HepG2 (cell line): ENCODE measurements around the gene TOMM22. TPM values are rescaled to one million over a fixed set of nuclear protein-coding genes. Genes with fewer than 3 reads are reported as not detected.

ENCODE experiments used
- ATAC-seq: fragments of 200-7000 bp; cut with Tn5 transposase; 3 replicates; pipeline ENCODE4 v1.9.1; 2020; ENCODE audit warnings: mild to moderate bottlenecking, moderate library complexity
- BruUV-seq: library from RNA; stranded (reverse); fragments of 400-500 nt; replicated peaks from 2 replicates; lab custom pipeline; 2021; lab: Mats Ljungman, UMichigan
- CTCF ChIA-PET: fragments of 300-600 bp; formaldehyde crosslinking; extraction: SDS; loops from one replicate; lab custom pipeline; 2021; ENCODE audit warnings: low total read pairs, inconsistent platforms, low intra/inter-chr PET ratio; lab: Yijun Ruan, JAX
- POLR2A ChIA-PET: fragments of 350-600 bp; sonication (Branson Sonifier 250); formaldehyde crosslinking; loops from one replicate; lab custom pipeline; 2020; ENCODE audit warnings: antibody characterized with exemption, inconsistent platforms; lab: Yijun Ruan, JAX
- DNase-seq: peaks from one replicate; pipeline ENCODE4 v3.0.0-alpha.2; 2015; ENCODE audit warnings: low spot score
- FAIRE-seq: peaks from 3 replicates; lab custom pipeline; 2011; peaks lifted over from hg19 to GRCh38; lab: Jason Lieb, UNC
- H2AFZ ChIP-seq: one replicate; pipeline ENCODE4 v1.6.1; 2011; ENCODE audit warnings: low read length, inconsistent platforms
- H3K27ac ChIP-seq: fragments of 300-600 bp; 3 replicates; pipeline ENCODE4 v1.8.0; 2011; ENCODE audit warnings: mixed run types, mild to moderate bottlenecking, mixed read lengths, low read length, inconsistent platforms; ENCODE audit not compliant: insufficient read depth; ENCODE audit errors: extremely low read length
- H3K27me3 ChIP-seq, 2 experiments: fragments of 200-600 bp in 1 of 2; 2 replicates in 1 of 2; 3 replicates in 1 of 2; pipeline versions ENCODE4 v1.6.0 to v1.8.0; 2011; ENCODE audit warnings: low read length in 2 of 2, mild to moderate bottlenecking in 2 of 2, moderate library complexity in 2 of 2, inconsistent platforms in 1 of 2; ENCODE audit not compliant: insufficient read depth in 2 of 2, control insufficient read depth in 1 of 2
- H3K36me3 ChIP-seq, 2 experiments: fragments of 200-600 bp in 1 of 2; replicated peaks in 1 of 2; 2 replicates in 1 of 2; 3 replicates in 1 of 2; pipeline versions ENCODE4 v1.5.1 to v1.8.0; 2011; ENCODE audit warnings: low read length in 2 of 2, inconsistent platforms in 1 of 2; ENCODE audit not compliant: insufficient read depth in 2 of 2, control insufficient read depth in 1 of 2
- H3K4me1 ChIP-seq: 2 replicates; pipeline ENCODE4 v1.5.1; 2012; ENCODE audit warnings: low read length, inconsistent platforms; ENCODE audit not compliant: insufficient read depth
- H3K4me2 ChIP-seq: 2 replicates; pipeline ENCODE4 v1.6.0; 2011; ENCODE audit warnings: low read depth, low read length, inconsistent platforms
- H3K4me3 ChIP-seq, 3 experiments: fragments of 200-600 bp in 1 of 3; sonication (generic), shearing (Covaris generic) in 1 of 3; replicated peaks in 1 of 3; 2 replicates each; pipeline ENCODE4 v1.5.1; 2011 to 2016; ENCODE audit warnings: low read length in 3 of 3, inconsistent platforms in 2 of 3, low read depth in 2 of 3, mild to moderate bottlenecking in 2 of 3, control low read depth in 1 of 3, mixed read lengths in 1 of 3; ENCODE audit not compliant: insufficient read depth in 1 of 3
- H3K79me2 ChIP-seq: one replicate; pipeline ENCODE4 v1.6.1; 2011; ENCODE audit warnings: low read length, inconsistent platforms; ENCODE audit not compliant: insufficient read depth
- H3K9ac ChIP-seq: 2 replicates; pipeline ENCODE4 v1.6.0; 2011; ENCODE audit warnings: mild to moderate bottlenecking, low read depth, low read length, inconsistent platforms; ENCODE audit not compliant: insufficient read depth
- H3K9me3 ChIP-seq: 2 replicates; pipeline ENCODE4 v1.5.1; 2012; ENCODE audit warnings: mild to moderate bottlenecking, low read length
- H4K20me1 ChIP-seq: 2 replicates; pipeline ENCODE4 v1.6.0; 2011; ENCODE audit warnings: inconsistent platforms, mild to moderate bottlenecking, low read length, moderate library complexity; ENCODE audit not compliant: insufficient read depth
- MEIS1 ChIP-seq: sonication (generic); formaldehyde crosslinking; IDR thresholded peaks from 2 replicates; pipeline ENCODE4 v1.9.0; 2021; ENCODE audit warnings: mild to moderate bottlenecking, missing genetic modification reagents, moderate library complexity, borderline replicate concordance
- MIER2 ChIP-seq: IDR thresholded peaks from 2 replicates; pipeline ENCODE4 v1.6.1; 2016; ENCODE audit warnings: missing biosample characterization, missing genetic modification reagents
- MXD4 ChIP-seq: IDR thresholded peaks from 2 replicates; pipeline ENCODE4 v1.6.1; 2016; ENCODE audit warnings: mild to moderate bottlenecking, missing biosample characterization, missing genetic modification reagents
- PAWR ChIP-seq: sonication (generic); formaldehyde crosslinking; IDR thresholded peaks from 2 replicates; pipeline ENCODE4 v1.4.0; 2020; ENCODE audit warnings: missing genetic modification reagents, mild to moderate bottlenecking, borderline replicate concordance
- RBFOX2 ChIP-seq: fragments of 200-400 bp; formaldehyde crosslinking; IDR thresholded peaks from 2 replicates; pipeline ENCODE4 v1.6.1; 2017; ENCODE audit warnings: low read depth, mild to moderate bottlenecking, low read length
- ZNF274 ChIP-seq: sonication (generic); formaldehyde crosslinking; IDR thresholded peaks from 2 replicates; pipeline ENCODE4 v1.5.1; 2020; ENCODE audit warnings: mild to moderate bottlenecking, missing genetic modification reagents
- ZNF432 ChIP-seq: sonication (generic); formaldehyde crosslinking; IDR thresholded peaks from 2 replicates; pipeline ENCODE4 v1.5.0; 2020; ENCODE audit warnings: missing genetic modification reagents, mild to moderate bottlenecking, borderline replicate concordance
- ZNF563 ChIP-seq: sonication (generic); formaldehyde crosslinking; IDR thresholded peaks from 2 replicates; pipeline ENCODE4 v1.8.0; 2022; ENCODE audit warnings: mild to moderate bottlenecking, moderate library complexity, missing genetic modification reagents
- ZNF589 ChIP-seq: sonication (generic); formaldehyde crosslinking; conservative IDR thresholded peaks from 2 replicates; pipeline ENCODE4 v1.8.0; 2022; ENCODE audit warnings: mild to moderate bottlenecking, moderate library complexity, missing genetic modification reagents
- WGBS: methylation state at CpG from one replicate; pipeline ENCODE4 v1.1.6; 2017; ENCODE audit warnings: low lambda C conversion rate; 5-methylcytosine and 5-hydroxymethylcytosine counted together
- in situ Hi-C: cut with HindIII; loops from 2 replicates; pipeline ENCODE4 v1.10.0; 2017; ENCODE audit warnings: low pct_unique_long_range_greater_than_20kb; ENCODE audit not compliant: extremely low pct_ligation_motif_present
- intact Hi-C: fragments of 100-400 bp; cut with micrococcal nuclease; formaldehyde crosslinking; loops from one replicate; pipeline ENCODE4 v1.10.0; 2022; ENCODE audit not compliant: unreplicated experiment
- polyA plus RNA-seq, 8 experiments: library from polyadenylated mRNA; depleted of rRNA in 3 of 8; stranded (reverse) in 7 of 8; unstranded in 1 of 8; fragments of >200 nt; fragmentation: Illumina TruSeq in 4 of 8; extraction: Trizol in 4 of 8; gene quantifications; 2 replicates each; pipeline versions ENCODE4 v1.2.1 to v1.2.3, GENCODE V29; 2011 to 2016; ENCODE audit warnings: low read depth in 4 of 8, missing spikeins in 1 of 8, mixed read lengths in 1 of 8; ENCODE audit not compliant: insufficient read depth in 1 of 8
- total RNA-seq, 5 experiments: library from RNA; depleted of rRNA; stranded (reverse); fragments of >200 nt; fragmentation: Illumina TruSeq; extraction: Trizol; gene quantifications; 2 replicates each; pipeline ENCODE4 v1.2.3, GENCODE V29; 2016; ENCODE audit warnings: low read depth in 1 of 5
- TF ChIP-seq, protein P1 (sequence below): sonication (generic); formaldehyde crosslinking; IDR thresholded peaks from 2 replicates; pipeline ENCODE4 v1.4.0; 2020; ENCODE audit warnings: missing genetic modification reagents, mild to moderate bottlenecking, borderline replicate concordance
- TF ChIP-seq, protein P2 (sequence below): sonication (generic); formaldehyde crosslinking; IDR thresholded peaks from 2 replicates; pipeline ENCODE4 v1.5.1; 2020; ENCODE audit warnings: missing genetic modification reagents, mild to moderate bottlenecking, borderline replicate concordance
- TF ChIP-seq, protein P3 (sequence below): sonication (generic); formaldehyde crosslinking; IDR thresholded peaks from 2 replicates; pipeline ENCODE4 v1.5.0; 2020; ENCODE audit warnings: mild to moderate bottlenecking, missing genetic modification reagents
- TF ChIP-seq, protein P4 (sequence below): sonication (generic); formaldehyde crosslinking; IDR thresholded peaks from 2 replicates; pipeline ENCODE4 v1.8.0; 2023; ENCODE audit warnings: mild to moderate bottlenecking, missing genetic modification reagents
- TF ChIP-seq, protein P5 (sequence below): sonication (generic); formaldehyde crosslinking; IDR thresholded peaks from 2 replicates; pipeline ENCODE4 v1.8.1; 2023; ENCODE audit warnings: mild to moderate bottlenecking, inconsistent platforms, moderate library complexity, missing genetic modification reagents, borderline replicate concordance

Gene TOMM22
- total and polyA plus RNA-seq, 2 of the 13 experiments (the other 11 are each of a cell fraction or from before 2014, with no cell fraction given): 46.9 to 118 TPM

DNA sequence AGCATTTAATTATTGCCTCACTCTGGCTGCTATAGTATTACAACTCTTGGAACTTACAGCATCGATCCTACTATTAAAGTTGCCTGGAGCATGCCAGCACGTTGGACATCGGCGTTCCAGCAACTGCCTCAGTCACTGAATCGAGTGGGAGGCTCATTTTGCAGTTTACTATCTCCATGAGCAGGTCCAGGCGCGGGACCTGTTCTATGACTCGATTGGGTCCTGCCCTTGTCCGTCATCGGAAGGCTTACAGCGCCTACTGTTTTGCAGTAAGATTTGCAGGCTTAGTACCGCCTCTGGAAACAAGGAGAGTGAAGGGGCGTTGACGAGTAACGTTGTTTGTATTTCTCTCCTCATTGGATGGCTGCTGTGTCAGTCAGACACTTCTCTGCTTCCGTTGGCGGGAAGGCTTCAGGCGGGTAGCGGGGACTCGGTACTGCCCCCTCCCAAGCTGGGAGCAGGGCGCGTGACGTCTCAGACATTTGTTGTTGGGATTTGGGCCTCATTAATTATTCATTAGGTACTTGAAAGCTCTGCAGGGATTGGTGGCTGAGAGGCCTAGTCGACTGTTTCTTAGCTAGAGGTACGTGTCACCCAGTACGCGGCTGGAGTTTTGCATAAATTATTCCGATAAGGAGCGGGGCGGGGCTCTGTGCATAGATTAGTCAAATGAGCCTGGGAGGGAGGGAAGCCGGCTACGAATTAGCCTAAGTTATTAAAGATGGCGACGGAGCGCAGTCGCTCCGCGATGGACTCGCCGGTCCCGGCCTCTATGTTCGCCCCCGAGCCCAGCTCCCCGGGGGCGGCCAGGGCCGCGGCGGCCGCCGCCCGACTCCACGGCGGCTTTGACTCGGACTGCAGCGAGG is 23.7 kb downstream of the TOMM22 start, which contains the start of gene GTPBP1:
TSS of gene GTPBP1 (plus strand) at position 710 of the 866 bp plus-strand sequence. CDS start at position 722, 12 bp downstream.
- POLR2A ChIA-PET: interaction anchor here (0.7 to 5.8 kb wide), 15 partner anchors 9 to 814 kb away, joined by 3 to 51 read pairs (median 4); partner anchors contain the start of genes RPL3 and TOMM22
- FAIRE-seq (peak; percentile 100), DNase-seq (peak; percentile 100), ATAC-seq (peak; percentile 88)
- Histone ChIP-seq H3K9ac (peak within 1 kb of the TSS; percentile 90), H3K27me3 (no peaks in the 10 kb centered on the region; a peak in 1 of 5 replicates), H3K4me2 (peak within 1 kb of the TSS; percentile 87), H3K27ac (peak within 1 kb of the TSS; percentile 81), H3K9me3 (no peaks in the 10 kb centered on the region), H4K20me1 (peaks cover 30% of the 10 kb centered on the region), H2AFZ (no peak within 1 kb of the TSS), H3K79me2 (peaks cover 46% of the 10 kb centered on the region), H3K36me3 (peaks cover 3 to 11% of the 10 kb centered on the region in 2 experiments), H3K4me1 (peaks cover 49% of the 10 kb centered on the region), H3K4me3 (peak within 1 kb of the TSS; percentile 82 to 87 (median 83))
- CTCF ChIA-PET: no interaction called here
- no TSS peak for BruUV-seq
- intact Hi-C loops (no loop called here), in situ Hi-C loops (no loop called here)
- 2% methylated on average over 17 of the region's 55 CpGs for WGBS
- TF ChIP-seq MXD4 (CRISPR knock-in tag): no peak
- TF ChIP-seq ZNF563: no peak
- peak; percentile 85 for TF ChIP-seq RBFOX2
- TF ChIP-seq, protein P1, sequence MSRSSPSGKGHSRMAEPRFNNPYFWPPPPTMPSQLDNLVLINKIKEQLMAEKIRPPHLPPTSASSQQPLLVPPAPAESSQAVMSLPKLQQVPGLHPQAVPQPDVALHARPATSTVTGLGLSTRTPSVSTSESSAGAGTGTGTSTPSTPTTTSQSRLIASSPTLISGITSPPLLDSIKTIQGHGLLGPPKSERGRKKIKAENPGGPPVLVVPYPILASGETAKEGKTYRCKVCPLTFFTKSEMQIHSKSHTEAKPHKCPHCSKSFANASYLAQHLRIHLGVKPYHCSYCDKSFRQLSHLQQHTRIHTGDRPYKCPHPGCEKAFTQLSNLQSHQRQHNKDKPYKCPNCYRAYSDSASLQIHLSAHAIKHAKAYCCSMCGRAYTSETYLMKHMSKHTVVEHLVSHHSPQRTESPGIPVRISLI (CRISPR knock-in tag): no peak
- TF ChIP-seq, protein P2, sequence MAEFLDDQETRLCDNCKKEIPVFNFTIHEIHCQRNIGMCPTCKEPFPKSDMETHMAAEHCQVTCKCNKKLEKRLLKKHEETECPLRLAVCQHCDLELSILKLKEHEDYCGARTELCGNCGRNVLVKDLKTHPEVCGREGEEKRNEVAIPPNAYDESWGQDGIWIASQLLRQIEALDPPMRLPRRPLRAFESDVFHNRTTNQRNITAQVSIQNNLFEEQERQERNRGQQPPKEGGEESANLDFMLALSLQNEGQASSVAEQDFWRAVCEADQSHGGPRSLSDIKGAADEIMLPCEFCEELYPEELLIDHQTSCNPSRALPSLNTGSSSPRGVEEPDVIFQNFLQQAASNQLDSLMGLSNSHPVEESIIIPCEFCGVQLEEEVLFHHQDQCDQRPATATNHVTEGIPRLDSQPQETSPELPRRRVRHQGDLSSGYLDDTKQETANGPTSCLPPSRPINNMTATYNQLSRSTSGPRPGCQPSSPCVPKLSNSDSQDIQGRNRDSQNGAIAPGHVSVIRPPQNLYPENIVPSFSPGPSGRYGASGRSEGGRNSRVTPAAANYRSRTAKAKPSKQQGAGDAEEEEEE (CRISPR knock-in tag): no peak
- TF ChIP-seq MIER2 (CRISPR knock-in tag): no peak
- TF ChIP-seq, protein P3, sequence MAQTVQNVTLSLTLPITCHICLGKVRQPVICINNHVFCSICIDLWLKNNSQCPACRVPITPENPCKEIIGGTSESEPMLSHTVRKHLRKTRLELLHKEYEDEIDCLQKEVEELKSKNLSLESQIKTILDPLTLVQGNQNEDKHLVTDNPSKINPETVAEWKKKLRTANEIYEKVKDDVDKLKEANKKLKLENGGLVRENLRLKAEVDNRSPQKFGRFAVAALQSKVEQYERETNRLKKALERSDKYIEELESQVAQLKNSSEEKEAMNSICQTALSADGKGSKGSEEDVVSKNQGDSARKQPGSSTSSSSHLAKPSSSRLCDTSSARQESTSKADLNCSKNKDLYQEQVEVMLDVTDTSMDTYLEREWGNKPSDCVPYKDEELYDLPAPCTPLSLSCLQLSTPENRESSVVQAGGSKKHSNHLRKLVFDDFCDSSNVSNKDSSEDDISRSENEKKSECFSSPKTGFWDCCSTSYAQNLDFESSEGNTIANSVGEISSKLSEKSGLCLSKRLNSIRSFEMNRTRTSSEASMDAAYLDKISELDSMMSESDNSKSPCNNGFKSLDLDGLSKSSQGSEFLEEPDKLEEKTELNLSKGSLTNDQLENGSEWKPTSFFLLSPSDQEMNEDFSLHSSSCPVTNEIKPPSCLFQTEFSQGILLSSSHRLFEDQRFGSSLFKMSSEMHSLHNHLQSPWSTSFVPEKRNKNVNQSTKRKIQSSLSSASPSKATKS (CRISPR knock-in tag): no peak; the same call in 1 of the 2 replicates
- TF ChIP-seq, protein P4, sequence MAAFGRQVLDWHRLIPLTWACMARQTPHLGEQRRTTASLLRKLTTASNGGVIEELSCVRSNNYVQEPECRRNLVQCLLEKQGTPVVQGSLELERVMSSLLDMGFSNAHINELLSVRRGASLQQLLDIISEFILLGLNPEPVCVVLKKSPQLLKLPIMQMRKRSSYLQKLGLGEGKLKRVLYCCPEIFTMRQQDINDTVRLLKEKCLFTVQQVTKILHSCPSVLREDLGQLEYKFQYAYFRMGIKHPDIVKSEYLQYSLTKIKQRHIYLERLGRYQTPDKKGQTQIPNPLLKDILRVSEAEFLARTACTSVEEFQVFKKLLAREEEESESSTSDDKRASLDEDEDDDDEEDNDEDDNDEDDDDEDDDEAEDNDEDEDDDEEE (CRISPR knock-in tag): no peak
- no peak for TF ChIP-seq ZNF432 (CRISPR knock-in tag)
- TF ChIP-seq, protein P5, sequence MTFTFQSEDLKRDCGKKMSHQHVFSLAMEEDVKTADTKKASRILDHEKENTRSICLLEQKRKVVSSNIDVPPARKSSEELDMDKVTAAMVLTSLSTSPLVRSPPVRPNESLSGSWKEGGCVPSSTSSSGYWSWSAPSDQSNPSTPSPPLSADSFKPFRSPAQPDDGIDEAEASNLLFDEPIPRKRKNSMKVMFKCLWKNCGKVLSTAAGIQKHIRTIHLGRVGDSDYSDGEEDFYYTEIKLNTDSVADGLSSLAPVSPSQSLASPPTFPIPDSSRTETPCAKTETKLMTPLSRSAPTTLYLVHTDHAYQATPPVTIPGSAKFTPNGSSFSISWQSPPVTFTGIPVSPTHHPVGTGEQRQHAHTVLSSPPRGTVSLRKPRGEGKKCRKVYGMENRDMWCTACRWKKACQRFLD (CRISPR knock-in tag): 0 out of 2 replicates have a peak, but pooled peaks have one; percentile 6
- TF ChIP-seq ZNF274 (CRISPR knock-in tag): no peak
- TF ChIP-seq MEIS1 (CRISPR knock-in tag): no peak; the same call in 1 of the 2 replicates
- TF ChIP-seq PAWR: no peak
- no peak for TF ChIP-seq ZNF589 (CRISPR knock-in tag)
